ENCODE data around the gene ATP11A.

ATP11A gene

GRCh38 chr13:112918746-112919145 lies 228.9 kb downstream of the ATP11A start:
- no peak for DNase-seq (ENCODE audit: low read depth)
- H3K4me3 ChIP-seq (ENCODE audit: low read depth, low read length), result no peak overlapping the region
- no peak for TF ChIP-seq CTCF (IDR thresholded peaks at IDR 0.05; ENCODE audit: low read depth, low read length, missing control alignments)

GRCh38 chr13:112923962-112924361 lies 234.1 kb downstream of the ATP11A start:
- no peak for TF ChIP-seq CTCF (IDR thresholded peaks at IDR 0.05; ENCODE audit: low read depth, low read length, missing control alignments)
- H3K4me3 ChIP-seq (ENCODE audit: low read depth, low read length), result no peak overlapping the region
- no peak for DNase-seq (ENCODE audit: low read depth)

- no peak for TF ChIP-seq CTCF (IDR thresholded peaks at IDR 0.05; ENCODE audit: low read depth, low read length, missing control alignments)
- no peak overlapping the region for H3K4me3 ChIP-seq (ENCODE audit: low read depth, low read length)
- no peak for DNase-seq (ENCODE audit: low read depth)
Observed at GRCh38 chr13:112924365-112924764, 234.5 kb downstream of the ATP11A start.

- no peak overlapping the region for H3K4me3 ChIP-seq (ENCODE audit: low read depth, low read length)
- no peak for TF ChIP-seq CTCF (IDR thresholded peaks at IDR 0.05; ENCODE audit: low read depth, low read length, missing control alignments)
- DNase-seq (ENCODE audit: low read depth), result no peak
Observed at GRCh38 chr13:112926003-112926402, 236.2 kb downstream of the ATP11A start.

- DNase-seq (ENCODE audit: low read depth), result no peak
- no peak for TF ChIP-seq CTCF (IDR thresholded peaks at IDR 0.05; ENCODE audit: low read depth, low read length, missing control alignments)
- H3K4me3 ChIP-seq (ENCODE audit: low read depth, low read length), result no peak overlapping the region
Observed at GRCh38 chr13:112926993-112927392, 237.2 kb downstream of the ATP11A start.

- H3K4me3 ChIP-seq (ENCODE audit: low read depth, low read length), result no peak overlapping the region
- DNase-seq (ENCODE audit: low read depth), result no peak
- no peak for TF ChIP-seq CTCF (IDR thresholded peaks at IDR 0.05; ENCODE audit: low read depth, low read length, missing control alignments)
Observed at GRCh38 chr13:112928020-112928971, 238.5 kb downstream of the ATP11A start.
